Breast epithelium (tissue), 4 donors: ENCODE results near the gene PTGES2. TPM values are rescaled to one million over a fixed set of nuclear protein-coding genes. Genes with fewer than 3 reads are reported as not detected.

Source experiments
- DNase-seq, 2 donors: peaks; one replicate each; pipeline ENCODE4 v3.0.0-alpha.2; 2019; ENCODE audit warnings: low spot score in 2 of 2
- H3K27ac ChIP-seq, 2 donors: fragments of 200-600 bp; sonication (generic) in 1 of 2; one replicate each; pipeline ENCODE4 v1.5.1; 2016 to 2019; ENCODE audit warnings: mild to moderate bottlenecking in 1 of 2
- H3K27me3 ChIP-seq, 2 donors: fragments of 200-600 bp; sonication (generic) in 1 of 2; one replicate each; pipeline versions ENCODE4 v1.5.1 to v1.6.0; 2017 to 2019; ENCODE audit warnings: control low read depth in 1 of 2, mild to moderate bottlenecking in 1 of 2
- H3K36me3 ChIP-seq: fragments of 200-600 bp; one replicate; pipeline ENCODE4 v1.5.1; 2019
- H3K4me1 ChIP-seq, 2 donors: fragments of 200-600 bp; sonication (generic); one replicate each; pipeline ENCODE4 v1.5.1; 2016 to 2019; ENCODE audit warnings: control low read depth in 1 of 2
- H3K4me3 ChIP-seq, 3 donors: fragments of 200-600 bp; sonication (generic); 1 replicate in 2 of 3; 2 replicates in 1 of 3; pipeline ENCODE4 v1.5.1; 2016 to 2019; ENCODE audit warnings: mild to moderate bottlenecking in 3 of 3, moderate library complexity in 2 of 3
- H3K9me3 ChIP-seq, 2 donors: fragments of 200-600 bp; sonication (generic) in 1 of 2; one replicate each; pipeline ENCODE4 v1.5.1; 2016 to 2019; ENCODE audit warnings: control low read depth in 1 of 2
- CTCF ChIP-seq, 3 donors: fragments of 450-650 bp; IDR thresholded peaks; one replicate each; pipeline ENCODE4 v1.5.1; 2016 to 2017; ENCODE audit warnings: antibody characterized with exemption in 3 of 3, mild to moderate bottlenecking in 3 of 3, moderate library complexity in 3 of 3
- POLR2A ChIP-seq: fragments of 450-650 bp; IDR thresholded peaks from one replicate; pipeline ENCODE4 v1.6.1; 2016; ENCODE audit warnings: antibody characterized with exemption, mild to moderate bottlenecking, moderate library complexity
- POLR2AphosphoS5 ChIP-seq, 3 donors: sonication (generic); formaldehyde crosslinking; IDR thresholded peaks; one replicate each; pipeline ENCODE4 v1.6.1; 2017; ENCODE audit warnings: antibody characterized with exemption in 3 of 3
- intact Hi-C: fragments of 100-400 bp; cut with DNase I; formaldehyde crosslinking; loops from one replicate; pipeline ENCODE4 v1.15.1; 2023; ENCODE audit warnings: low total_unique reads
- total RNA-seq, 3 donors: library from RNA; depleted of rRNA; stranded (reverse); fragments of >200 nt; gene quantifications; one replicate each; pipeline ENCODE4 v1.1.0, GENCODE V29; 2016

The PTGES2 gene
- total RNA-seq, 3 donors from 2014 or later: 35.7 to 86.9 (median 55.0) TPM

- TF ChIP-seq POLR2AphosphoS5 (IDR thresholded peaks at IDR 0.05) (no peak), CTCF (IDR thresholded peaks at IDR 0.05) (no peak), POLR2A (no peak)
- no peak overlapping the region for H3K27ac ChIP-seq
- no peak overlapping the region for H3K4me3 ChIP-seq
- H3K4me1 ChIP-seq: peaks cover 4 to 7% of the 10 kb centered on the region in 2 donors
- H3K36me3 ChIP-seq: no peaks in the 10 kb centered on the region
- H3K27me3 ChIP-seq: no peaks in the 10 kb centered on the region
- intact Hi-C loops: no loop called here
- DNase-seq: no peak
- H3K9me3 ChIP-seq: no peaks in the 10 kb centered on the region
Observed at GRCh38 chr9:128153947-128154695, 26.6 kb upstream of the PTGES2 start.

GRCh38 chr9:128153060-128153946, 25.8 kb upstream of the PTGES2 start:
- intact Hi-C loops: no loop called here

GRCh38 chr9:128152133-128153059, 24.9 kb upstream of the PTGES2 start:
- peaks cover 9 to 20% of the 10 kb centered on the region in 2 donors for H3K4me1 ChIP-seq
- intact Hi-C loops: no loop called here
- no peaks in the 10 kb centered on the region for H3K36me3 ChIP-seq
- no peak for DNase-seq
- TF ChIP-seq POLR2A (no peak), CTCF (IDR thresholded peaks at IDR 0.05) (no peak), POLR2AphosphoS5 (IDR thresholded peaks at IDR 0.05) (no peak)
- H3K27ac ChIP-seq: no peak overlapping the region
- H3K4me3 ChIP-seq: no peak overlapping the region
- no peaks in the 10 kb centered on the region for H3K9me3 ChIP-seq
- no peaks in the 10 kb centered on the region for H3K27me3 ChIP-seq

More at GRCh38 chr9:128153060-128153946, 25.8 kb upstream of the PTGES2 start:
- Histone ChIP-seq H3K36me3 (no peaks in the 10 kb centered on the region), H3K9me3 (no peaks in the 10 kb centered on the region), H3K4me3 (no peak overlapping the region), H3K4me1 (peaks cover 9 to 15% of the 10 kb centered on the region in 2 donors), H3K27ac (no peak overlapping the region), H3K27me3 (no peaks in the 10 kb centered on the region)
- TF ChIP-seq CTCF (IDR thresholded peaks at IDR 0.05) (no peak), POLR2A (no peak), POLR2AphosphoS5 (IDR thresholded peaks at IDR 0.05) (no peak)
- no peak for DNase-seq

DNA sequence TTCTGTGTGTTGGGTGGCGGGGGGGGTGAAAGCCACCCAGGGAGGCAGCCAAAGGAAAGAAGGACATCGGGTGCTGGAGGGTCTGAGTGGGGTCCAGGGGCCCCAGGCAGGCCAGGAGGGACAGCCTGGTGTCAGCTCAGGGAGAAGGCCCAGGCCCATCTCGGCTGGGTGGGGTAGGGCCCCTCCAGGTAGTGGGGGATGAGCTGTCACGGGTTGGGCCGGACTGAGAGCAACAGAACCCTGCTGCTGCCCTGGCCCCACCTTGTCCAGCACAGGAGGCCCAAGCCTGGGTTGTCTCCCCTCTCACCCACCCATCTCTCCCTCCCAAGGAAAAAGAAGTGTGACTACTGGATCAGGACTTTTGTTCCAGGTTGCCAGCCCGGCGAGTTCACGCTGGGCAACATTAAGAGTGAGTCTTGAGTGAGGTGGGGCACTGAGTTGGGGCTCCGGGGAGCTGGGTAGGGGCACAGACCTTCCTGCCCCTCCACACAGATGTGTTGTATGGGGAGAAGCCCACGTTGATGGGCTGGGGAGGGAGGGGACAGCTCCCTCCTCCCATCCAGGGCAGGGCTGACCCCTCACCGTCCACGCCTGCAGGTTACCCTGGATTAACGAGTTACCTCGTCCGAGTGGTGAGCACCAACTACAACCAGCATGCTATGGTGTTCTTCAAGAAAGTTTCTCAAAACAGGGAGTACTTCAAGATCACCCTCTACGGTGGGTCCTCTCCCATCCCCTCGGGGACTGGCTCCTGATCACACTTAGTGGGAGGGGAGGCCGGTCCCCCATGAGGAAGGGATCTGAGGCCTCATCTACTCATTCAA, 24.0 kb upstream of the PTGES2 start:
- H3K27me3 ChIP-seq: no peaks in the 10 kb centered on the region
- H3K9me3 ChIP-seq: no peaks in the 10 kb centered on the region
- no peak for TF ChIP-seq POLR2A
- no peak for TF ChIP-seq CTCF (IDR thresholded peaks at IDR 0.05)
- TF ChIP-seq POLR2AphosphoS5 (IDR thresholded peaks at IDR 0.05): no peak
- no peak overlapping the region for H3K27ac ChIP-seq
- no peak for DNase-seq
- peaks cover 9 to 20% of the 10 kb centered on the region in 2 donors for H3K4me1 ChIP-seq
- no peak overlapping the region for H3K4me3 ChIP-seq
- H3K36me3 ChIP-seq: no peaks in the 10 kb centered on the region
- intact Hi-C loops: no loop called here
